Liver (tissue), 9 donors: ENCODE data around the gene PHF23. TPM values are rescaled to one million over a fixed set of nuclear protein-coding genes. Genes with fewer than 3 reads are reported as not detected.

Source experiments
- DNase-seq: peaks from one replicate; pipeline ENCODE4 v3.0.0-alpha.2; 2017; ENCODE audit warnings: low spot score
- H3K27ac ChIP-seq, 2 donors: one replicate each; pipeline ENCODE4 v1.7.0; 2013; ENCODE audit warnings: inconsistent platforms in 2 of 2, low read length in 2 of 2, control low read depth in 1 of 2, low read depth in 1 of 2, mild to moderate bottlenecking in 1 of 2
- H3K27me3 ChIP-seq, 4 donors: one replicate each; pipeline versions ENCODE4 v1.6.1 to v1.7.0; 2013; ENCODE audit warnings: low read length in 3 of 4, inconsistent platforms in 1 of 4, mild to moderate bottlenecking in 1 of 4, moderate library complexity in 1 of 4; ENCODE audit not compliant: control insufficient read depth in 4 of 4, insufficient read depth in 4 of 4
- H3K36me3 ChIP-seq, 4 donors: one replicate each; pipeline versions ENCODE4 v1.6.1 to v1.7.0; 2013; ENCODE audit warnings: low read length in 3 of 4, mild to moderate bottlenecking in 3 of 4, low read depth in 1 of 4, moderate library complexity in 1 of 4; ENCODE audit not compliant: control insufficient read depth in 4 of 4, insufficient read depth in 3 of 4
- H3K4me1 ChIP-seq, 4 donors: one replicate each; pipeline versions ENCODE4 v1.6.1 to v1.7.0; 2013; ENCODE audit warnings: low read length in 3 of 4, mild to moderate bottlenecking in 3 of 4, moderate library complexity in 1 of 4; ENCODE audit not compliant: control insufficient read depth in 4 of 4, insufficient read depth in 4 of 4
- H3K4me3 ChIP-seq, 3 donors: one replicate each; pipeline versions ENCODE4 v1.6.1 to v1.7.0; 2013; ENCODE audit warnings: low read length in 3 of 3, control low read depth in 1 of 3, low read depth in 1 of 3, mild to moderate bottlenecking in 1 of 3
- H3K9ac ChIP-seq, 2 donors: one replicate each; pipeline ENCODE4 v1.7.0; 2013; ENCODE audit warnings: low read length in 2 of 2, mild to moderate bottlenecking in 2 of 2, moderate library complexity in 2 of 2, control low read depth in 1 of 2, low read depth in 1 of 2
- H3K9me3 ChIP-seq, 4 donors: one replicate each; pipeline versions ENCODE4 v1.6.1 to v1.7.0; 2013; ENCODE audit warnings: low read length in 3 of 4; ENCODE audit not compliant: control insufficient read depth in 4 of 4
- ATF3 ChIP-seq: IDR thresholded peaks from 2 replicates; pipeline ENCODE4 v1.6.1; 2016; ENCODE audit warnings: antibody characterized with exemption
- FOXA1 ChIP-seq: IDR thresholded peaks from 2 replicates; pipeline ENCODE4 v1.6.1; 2016; ENCODE audit warnings: antibody characterized with exemption
- FOXA2 ChIP-seq: IDR thresholded peaks from 2 replicates; pipeline ENCODE4 v1.6.1; 2016; ENCODE audit warnings: antibody characterized with exemption
- HNF4G ChIP-seq: IDR thresholded peaks from 2 replicates; pipeline ENCODE4 v1.6.1; 2016; ENCODE audit warnings: antibody characterized with exemption
- JUND ChIP-seq, 2 donors: IDR thresholded peaks; 2 replicates each; pipeline ENCODE4 v1.6.1; 2016; ENCODE audit warnings: antibody characterized with exemption in 2 of 2
- MAX ChIP-seq: IDR thresholded peaks from 2 replicates; pipeline ENCODE4 v1.6.1; 2016; ENCODE audit warnings: antibody characterized with exemption
- NR2F2 ChIP-seq: IDR thresholded peaks from 2 replicates; pipeline ENCODE4 v1.6.1; 2016; ENCODE audit warnings: antibody characterized with exemption
- REST ChIP-seq: IDR thresholded peaks from 2 replicates; pipeline ENCODE4 v1.6.1; 2016; ENCODE audit warnings: antibody characterized with exemption, mild to moderate bottlenecking
- RXRA ChIP-seq, 2 donors: IDR thresholded peaks; 2 replicates each; pipeline ENCODE4 v1.6.1; 2017 to 2018; ENCODE audit warnings: antibody characterized with exemption in 2 of 2, mild to moderate bottlenecking in 1 of 2
- SP1 ChIP-seq: IDR thresholded peaks from 2 replicates; pipeline ENCODE4 v1.6.1; 2018; ENCODE audit warnings: antibody characterized with exemption, mild to moderate bottlenecking
- TAF1 ChIP-seq: conservative IDR thresholded peaks from 2 replicates; pipeline ENCODE4 v1.6.1; 2016; ENCODE audit warnings: antibody characterized with exemption, mild to moderate bottlenecking
- YY1 ChIP-seq: IDR thresholded peaks from 2 replicates; pipeline ENCODE4 v1.6.1; 2016; ENCODE audit warnings: antibody characterized with exemption, mild to moderate bottlenecking
- ZBTB33 ChIP-seq: IDR thresholded peaks from 2 replicates; pipeline ENCODE4 v1.6.1; 2016; ENCODE audit warnings: antibody characterized with exemption
- WGBS: extraction: QIAGEN DNeasy Blood & Tissue Kit; methylation state at CpG from one replicate; pipeline ENCODE4 v1.1.7; 2013; 5-methylcytosine and 5-hydroxymethylcytosine counted together
- polyA plus RNA-seq, 2 donors: library from polyadenylated mRNA; stranded (reverse) in 1 of 2; unstranded in 1 of 2; fragments of 200-250 nt in 1 of 2; fragments of >200 nt in 1 of 2; fragmentation: Nextera tagmentation in 1 of 2; extraction: Ambion mirVana in 1 of 2; gene quantifications; one replicate each; pipeline versions ENCODE4 v1.2.1 to v1.2.3, GENCODE V29; 2013 to 2015
- total RNA-seq, 2 donors: library from RNA; depleted of rRNA; stranded (reverse); fragments of >200 nt; gene quantifications; one replicate each; pipeline ENCODE4 v1.2.3, GENCODE V29; 2014
- donor health status: healthy.
- donor health status: healthy.
- donor health status: healthy.
- donor health status: healthy.
- donor health status: healthy.

The PHF23 gene
- total and polyA plus RNA-seq, 4 donors = 14.0 to 18.3 (median 15.2) TPM

- Histone ChIP-seq H3K4me3 (no peak overlapping the region), H3K27me3 (no peaks in the 10 kb centered on the region), H3K4me1 (peaks cover 9 to 19% (median 13%) of the 10 kb centered on the region in 4 donors), H3K9me3 (no peaks in the 10 kb centered on the region), H3K27ac (no peak overlapping the region), H3K9ac (no peak overlapping the region), H3K36me3 (no peaks in the 10 kb centered on the region)
- 93% methylated on average over 16 of the region's 16 CpGs for WGBS
- TF ChIP-seq JUND (IDR thresholded peaks at IDR 0.05) (no peak), SP1 (no peak), RXRA (IDR thresholded peaks at IDR 0.05) (no peak), HNF4G (no peak), TAF1 (no peak), ZBTB33 (no peak), YY1 (no peak), NR2F2 (no peak), FOXA1 (no peak), MAX (no peak), ATF3 (no peak), FOXA2 (no peak)
- no peak for DNase-seq
Measured at GRCh38 chr17:7284911-7285310, 45.7 kb upstream of the PHF23 start.

- 90% methylated on average over 18 of the region's 18 CpGs for WGBS
- no peaks in the 10 kb centered on the region for H3K36me3 ChIP-seq
- no peak overlapping the region for H3K27ac ChIP-seq
- H3K9ac ChIP-seq = no peak overlapping the region
- no peak overlapping the region for H3K4me3 ChIP-seq
- H3K27me3 ChIP-seq = no peaks in the 10 kb centered on the region
- no peaks in the 10 kb centered on the region for H3K9me3 ChIP-seq
- TF ChIP-seq JUND (IDR thresholded peaks at IDR 0.05) = no peak
- TF ChIP-seq FOXA2 = no peak
- TF ChIP-seq YY1 = no peak
- TF ChIP-seq REST = no peak
- TF ChIP-seq RXRA (IDR thresholded peaks at IDR 0.05) = no peak
- no peak for DNase-seq
- H3K4me1 ChIP-seq = peaks cover 9 to 19% (median 13%) of the 10 kb centered on the region in 4 donors
Measured at GRCh38 chr17:7283471-7284216, 44.4 kb upstream of the PHF23 start.
